Chondrocyte (in vitro differentiated cells): ENCODE results near the gene SH3RF2. TPM values are rescaled to one million over a fixed set of nuclear protein-coding genes. Genes with fewer than 3 reads are reported as not detected.
"Not testable (repeated sequence)": the region's sequence is repeated elsewhere in the genome, so short reads cannot be mapped to it uniquely, and the experiment has no call there.

ENCODE experiments used
- DNase-seq: peaks from one replicate; pipeline ENCODE4 v3.0.0; 2021; ENCODE audit warnings: mixed read lengths, low spot score
- H3K27ac Mint-ChIP-seq: one replicate; pipeline ENCODE4 v1.8.0; 2021; ENCODE audit warnings: mild to moderate bottlenecking, moderate library complexity, mixed read lengths; ENCODE audit not compliant: unreplicated experiment
- H3K27me3 Mint-ChIP-seq: 2 replicates; pipeline ENCODE4 v1.8.0; 2021; ENCODE audit warnings: low read depth, mixed read lengths
- H3K36me3 Mint-ChIP-seq: 2 replicates; pipeline ENCODE4 v1.8.0; 2021; ENCODE audit warnings: low read depth, mixed read lengths
- H3K4me1 Mint-ChIP-seq: 2 replicates; pipeline ENCODE4 v1.8.0; 2021; ENCODE audit warnings: low read depth, mild to moderate bottlenecking, mixed read lengths
- H3K4me3 Mint-ChIP-seq: one replicate; pipeline ENCODE4 v1.8.0; 2021; ENCODE audit warnings: mild to moderate bottlenecking, moderate library complexity, mixed read lengths; ENCODE audit not compliant: unreplicated experiment
- H3K9me3 Mint-ChIP-seq: 2 replicates; pipeline ENCODE4 v1.8.0; 2021; ENCODE audit warnings: low read depth, mixed read lengths
- total RNA-seq: library from RNA; stranded (reverse); gene quantifications from 3 replicates; pipeline ENCODE4 v1.2.1, GENCODE V29; 2021
- TF ChIP-seq, protein P1 (sequence below): fragments of 200-600 bp; sonication (generic); IDR thresholded peaks from 2 replicates; pipeline ENCODE4 v1.5.0; 2021; ENCODE audit warnings: antibody characterized with exemption, mild to moderate bottlenecking, moderate library complexity

SH3RF2 gene
- total RNA-seq, 1 donor from 2014 or later, result 0.42 TPM

DNA sequence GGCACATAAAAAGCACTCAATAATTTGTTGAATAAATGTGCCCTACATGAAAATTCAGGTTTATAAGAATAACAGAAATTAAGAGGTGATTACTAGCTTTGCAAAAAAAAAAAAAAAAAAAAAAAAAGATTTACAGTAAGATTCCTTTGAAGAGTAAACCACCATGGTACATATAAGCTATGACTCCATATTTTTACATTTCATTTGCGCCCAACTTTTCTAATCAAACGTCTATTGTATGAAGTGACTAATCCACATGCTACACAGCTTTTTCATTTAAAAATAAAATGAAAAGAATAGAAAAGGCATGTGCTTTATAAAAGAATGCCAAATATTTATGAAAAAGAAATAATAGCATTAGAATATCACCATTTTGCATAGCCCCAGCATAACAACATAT is 169.1 kb downstream of the SH3RF2 start, which contains the start of gene PLAC8L1:
TSS of gene PLAC8L1 (minus strand) at position 101 of the 400 bp plus-strand sequence. CDS start 1,266 bp downstream, outside the sequence.
- H3K4me3 Mint-ChIP-seq, result no peak within 1 kb of the TSS

GRCh38 chr5:146107901-146108300 is 171.5 kb downstream of the SH3RF2 start:
- no peak overlapping the region for H3K4me3 Mint-ChIP-seq
- peaks cover 8% of the 10 kb centered on the region for H3K36me3 Mint-ChIP-seq
- H3K9me3 Mint-ChIP-seq, result no peaks in the 10 kb centered on the region
- no peak overlapping the region for H3K27ac Mint-ChIP-seq
- DNase-seq, result no peak
- no peaks in the 10 kb centered on the region for H3K27me3 Mint-ChIP-seq
- peaks cover 5% of the 10 kb centered on the region for H3K4me1 Mint-ChIP-seq
- TF ChIP-seq, protein P1, sequence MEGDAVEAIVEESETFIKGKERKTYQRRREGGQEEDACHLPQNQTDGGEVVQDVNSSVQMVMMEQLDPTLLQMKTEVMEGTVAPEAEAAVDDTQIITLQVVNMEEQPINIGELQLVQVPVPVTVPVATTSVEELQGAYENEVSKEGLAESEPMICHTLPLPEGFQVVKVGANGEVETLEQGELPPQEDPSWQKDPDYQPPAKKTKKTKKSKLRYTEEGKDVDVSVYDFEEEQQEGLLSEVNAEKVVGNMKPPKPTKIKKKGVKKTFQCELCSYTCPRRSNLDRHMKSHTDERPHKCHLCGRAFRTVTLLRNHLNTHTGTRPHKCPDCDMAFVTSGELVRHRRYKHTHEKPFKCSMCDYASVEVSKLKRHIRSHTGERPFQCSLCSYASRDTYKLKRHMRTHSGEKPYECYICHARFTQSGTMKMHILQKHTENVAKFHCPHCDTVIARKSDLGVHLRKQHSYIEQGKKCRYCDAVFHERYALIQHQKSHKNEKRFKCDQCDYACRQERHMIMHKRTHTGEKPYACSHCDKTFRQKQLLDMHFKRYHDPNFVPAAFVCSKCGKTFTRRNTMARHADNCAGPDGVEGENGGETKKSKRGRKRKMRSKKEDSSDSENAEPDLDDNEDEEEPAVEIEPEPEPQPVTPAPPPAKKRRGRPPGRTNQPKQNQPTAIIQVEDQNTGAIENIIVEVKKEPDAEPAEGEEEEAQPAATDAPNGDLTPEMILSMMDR, result no peak

More for the DNA sequence above, 169.1 kb downstream of the SH3RF2 start, which contains the start of gene PLAC8L1:
- Mint-ChIP-seq H3K27me3 (no peaks in the 10 kb centered on the region), H3K9me3 (no peaks in the 10 kb centered on the region), H3K27ac (no peak within 1 kb of the TSS), H3K36me3 (peaks cover 3% of the 10 kb centered on the region), H3K4me1 (peaks cover 5% of the 10 kb centered on the region)
- DNase-seq, result no peak
- TF ChIP-seq, protein P1, result no peak

GRCh38 chr5:146108870-146109269 is 172.5 kb downstream of the SH3RF2 start:
- not testable (repeated sequence) for DNase-seq, H3K27me3 Mint-ChIP-seq, H3K9me3 Mint-ChIP-seq, H3K4me3 Mint-ChIP-seq, H3K4me1 Mint-ChIP-seq, H3K27ac Mint-ChIP-seq
- peaks cover 10% of the 10 kb centered on the region for H3K36me3 Mint-ChIP-seq

GRCh38 chr5:146109379-146109778 is 173.0 kb downstream of the SH3RF2 start:
- H3K4me1 Mint-ChIP-seq, result peaks cover 5% of the 10 kb centered on the region
- H3K36me3 Mint-ChIP-seq, result peaks cover 13% of the 10 kb centered on the region
- H3K27me3 Mint-ChIP-seq, result no peaks in the 10 kb centered on the region
- no peak overlapping the region for H3K27ac Mint-ChIP-seq
- H3K9me3 Mint-ChIP-seq, result no peaks in the 10 kb centered on the region
- no peak overlapping the region for H3K4me3 Mint-ChIP-seq
- TF ChIP-seq, protein P1, result no peak
- DNase-seq, result no peak

DNA sequence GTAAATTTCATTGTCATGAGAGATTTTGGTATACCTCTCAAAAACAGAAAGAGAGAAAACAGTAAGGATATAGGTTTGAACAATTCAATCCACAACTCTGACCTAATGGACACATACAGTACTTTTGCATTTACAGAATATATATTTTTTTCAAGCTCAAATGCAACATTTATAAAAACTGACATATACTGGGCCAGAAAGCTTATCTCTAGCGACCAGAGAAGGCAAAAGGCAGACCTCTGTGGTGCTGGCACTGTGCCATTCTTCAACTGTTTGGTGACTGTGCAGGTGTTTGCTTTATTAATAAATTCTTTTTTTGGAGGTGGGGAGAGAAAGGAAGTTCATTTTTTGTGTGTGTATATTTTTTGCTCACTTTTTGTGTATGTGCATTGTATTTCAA is 175.0 kb downstream of the SH3RF2 start:
- no peak for DNase-seq
- H3K27me3 Mint-ChIP-seq, result no peaks in the 10 kb centered on the region
- H3K27ac Mint-ChIP-seq, result no peak overlapping the region
- H3K4me1 Mint-ChIP-seq, result peaks cover 5% of the 10 kb centered on the region
- TF ChIP-seq, protein P1, result no peak
- no peak overlapping the region for H3K4me3 Mint-ChIP-seq
- no peaks in the 10 kb centered on the region for H3K9me3 Mint-ChIP-seq
- peaks cover 14% of the 10 kb centered on the region for H3K36me3 Mint-ChIP-seq

GRCh38 chr5:146112476-146112875 is 176.1 kb downstream of the SH3RF2 start:
- Mint-ChIP-seq H3K9me3 (no peaks in the 10 kb centered on the region), H3K36me3 (peaks cover 18% of the 10 kb centered on the region), H3K27me3 (no peaks in the 10 kb centered on the region), H3K4me1 (peaks cover 5% of the 10 kb centered on the region), H3K4me3 (no peak overlapping the region), H3K27ac (no peak overlapping the region)
- DNase-seq, result no peak
- TF ChIP-seq, protein P1, result no peak
